ENCODE results near the gene CHGA. TPM values are rescaled to one million over a fixed set of nuclear protein-coding genes. Genes with fewer than 3 reads are reported as not detected.

CHGA gene
- total and polyA plus RNA-seq, 2 donors from 2014 or later, result 0.38 to 6.6 TPM

GRCh38 chr14:92965281-92965680, 42.3 kb downstream of the CHGA start:
- H3K9me3 ChIP-seq (ENCODE audit: control insufficient read depth in 2 of 3, insufficient read depth in 1 of 3, low read length in 3 of 3), result no peaks in the 10 kb centered on the region
- peaks cover 0 to 14% (median 0%) of the 10 kb centered on the region in 3 donors for H3K36me3 ChIP-seq (ENCODE audit: control insufficient read depth in 2 of 3, insufficient read depth in 3 of 3, low read length in 3 of 3)
- peaks cover 0 to 36% (median 30%) of the 10 kb centered on the region in 3 donors for H3K4me1 ChIP-seq (ENCODE audit: control insufficient read depth in 2 of 3, insufficient read depth in 2 of 3, low read depth in 1 of 3, low read length in 3 of 3)
- no peaks in the 10 kb centered on the region for H3K27me3 ChIP-seq (ENCODE audit: control insufficient read depth, insufficient read depth, low read length)
- DNase-seq (no peak), FAIRE-seq (no peak)
- H3K4me3 ChIP-seq (ENCODE audit: low read length in 3 of 3), result no peak overlapping the region
- intact Hi-C loops (cut with DNase I), result no loop called here
- H3K9ac ChIP-seq (ENCODE audit: low read length in 3 of 3), result peak overlapping the region in 1 of 3 donors; percentile 20
- peak overlapping the region; percentile 71 to 73 for H3K27ac ChIP-seq (ENCODE audit: low read depth in 2 of 2, low read length in 2 of 2)
- TF ChIP-seq CTCF (IDR thresholded peaks at IDR 0.05; ENCODE audit: borderline replicate concordance, extremely low read depth, insufficient read depth), result no peak

GRCh38 chr14:92967346-92967926, 44.5 kb downstream of the CHGA start:
- H3K4me3 ChIP-seq (ENCODE audit: low read length in 3 of 3), result no peak overlapping the region
- no peaks in the 10 kb centered on the region for H3K27me3 ChIP-seq (ENCODE audit: control insufficient read depth, insufficient read depth, low read length)
- intact Hi-C loops (cut with DNase I), result no loop called here
- FAIRE-seq (no peak), DNase-seq (no peak)
- H3K36me3 ChIP-seq (ENCODE audit: control insufficient read depth in 2 of 3, insufficient read depth in 3 of 3, low read length in 3 of 3), result no peaks in the 10 kb centered on the region
- no peak overlapping the region for H3K27ac ChIP-seq (ENCODE audit: low read depth in 2 of 2, low read length in 2 of 2)
- TF ChIP-seq CTCF (IDR thresholded peaks at IDR 0.05; ENCODE audit: borderline replicate concordance, extremely low read depth, insufficient read depth), result no peak
- no peak overlapping the region for H3K9ac ChIP-seq (ENCODE audit: low read length in 3 of 3)
- no peaks in the 10 kb centered on the region for H3K9me3 ChIP-seq (ENCODE audit: control insufficient read depth in 2 of 3, insufficient read depth in 1 of 3, low read length in 3 of 3)
- peaks cover 0 to 40% (median 32%) of the 10 kb centered on the region in 3 donors for H3K4me1 ChIP-seq (ENCODE audit: control insufficient read depth in 2 of 3, insufficient read depth in 2 of 3, low read depth in 1 of 3, low read length in 3 of 3)

- no peaks in the 10 kb centered on the region for H3K36me3 ChIP-seq (ENCODE audit: control insufficient read depth in 2 of 3, insufficient read depth in 3 of 3, low read length in 3 of 3)
- peak overlapping the region in 1 of 3 donors; percentile 29 for H3K9ac ChIP-seq (ENCODE audit: low read length in 3 of 3)
- intact Hi-C loops (cut with DNase I), result no loop called here
- H3K4me3 ChIP-seq (ENCODE audit: low read length in 3 of 3), result no peak overlapping the region
- peaks cover 0 to 42% (median 34%) of the 10 kb centered on the region in 3 donors for H3K4me1 ChIP-seq (ENCODE audit: control insufficient read depth in 2 of 3, insufficient read depth in 2 of 3, low read depth in 1 of 3, low read length in 3 of 3)
- H3K27ac ChIP-seq (ENCODE audit: low read depth in 2 of 2, low read length in 2 of 2), result no peak overlapping the region
- H3K9me3 ChIP-seq (ENCODE audit: control insufficient read depth in 2 of 3, insufficient read depth in 1 of 3, low read length in 3 of 3), result no peaks in the 10 kb centered on the region
- DNase-seq (peak in 1 of 5 donors; percentile 62), FAIRE-seq (no peak)
- no peaks in the 10 kb centered on the region for H3K27me3 ChIP-seq (ENCODE audit: control insufficient read depth, insufficient read depth, low read length)
- no peak for TF ChIP-seq CTCF (IDR thresholded peaks at IDR 0.05; ENCODE audit: borderline replicate concordance, extremely low read depth, insufficient read depth)
Observed at GRCh38 chr14:92968291-92969020, 45.5 kb downstream of the CHGA start.
